BJ (cell line): Measurements from ENCODE around the gene GJA4. TPM values are rescaled to one million over a fixed set of nuclear protein-coding genes. Genes with fewer than 3 reads are reported as not detected.

ENCODE experiments used
- CTCF ChIA-PET: fragments of 350-600 bp; formaldehyde crosslinking; extraction: SDS; loops from one replicate; lab custom pipeline; 2021; ENCODE audit warnings: antibody characterized with exemption, inconsistent platforms; lab: Yijun Ruan, JAX
- POLR2A ChIA-PET: fragments of 300-600 bp; sonication (Branson Sonifier 250); formaldehyde crosslinking; extraction: SDS; loops from one replicate; lab custom pipeline; 2021; ENCODE audit warnings: antibody characterized with exemption; lab: Charles Lee
- DNase-seq: peaks from one replicate; pipeline ENCODE4 v3.0.0-alpha.2; 2011; ENCODE audit warnings: low read depth
- H3K27me3 ChIP-seq: 2 replicates; pipeline ENCODE4 v1.6.0; 2011; ENCODE audit warnings: low read length; ENCODE audit not compliant: control insufficient read depth, insufficient read depth
- H3K36me3 ChIP-seq: 2 replicates; pipeline ENCODE4 v1.5.1; 2011; ENCODE audit warnings: low read length; ENCODE audit not compliant: control insufficient read depth, insufficient read depth
- H3K4me3 ChIP-seq: 2 replicates; pipeline ENCODE4 v1.5.1; 2011; ENCODE audit warnings: low read depth, mild to moderate bottlenecking, control low read depth, low read length
- polyA plus RNA-seq: library from polyadenylated mRNA; depleted of rRNA; stranded (reverse); fragments of >200 nt; gene quantifications from 2 replicates; pipeline ENCODE4 v1.2.3, GENCODE V29; 2011
- TF ChIP-seq, protein P1 (sequence below): IDR thresholded peaks from 2 replicates; pipeline ENCODE4 v1.5.1; 2011; ENCODE audit warnings: low read depth, mild to moderate bottlenecking, control low read depth, inconsistent platforms, low read length, moderate library complexity; ENCODE audit not compliant: insufficient read depth

GJA4 gene
- polyA plus RNA-seq, 1 experiment = not detected

DNA sequence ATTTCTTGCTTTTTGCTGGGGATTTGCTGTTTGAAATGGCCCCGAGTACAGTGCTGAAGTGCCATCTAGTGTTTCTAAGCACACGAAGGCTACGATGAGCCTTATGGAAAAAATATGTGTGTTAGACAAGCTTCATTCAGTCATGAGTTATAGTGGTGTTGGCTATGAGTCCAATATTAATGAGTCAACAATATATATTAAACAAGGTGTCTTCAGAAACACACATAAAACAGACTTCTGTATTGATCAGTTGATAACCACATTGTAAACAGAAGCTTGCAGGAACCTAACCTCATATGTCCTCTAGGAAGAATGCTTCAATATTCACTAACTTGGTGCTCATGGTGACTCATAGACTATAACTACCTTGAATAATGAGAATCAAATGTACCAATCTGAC is 39.6 kb upstream of the GJA4 start:
- H3K4me3 ChIP-seq = no peak overlapping the region
- no peak for DNase-seq
- TF ChIP-seq, protein P1, sequence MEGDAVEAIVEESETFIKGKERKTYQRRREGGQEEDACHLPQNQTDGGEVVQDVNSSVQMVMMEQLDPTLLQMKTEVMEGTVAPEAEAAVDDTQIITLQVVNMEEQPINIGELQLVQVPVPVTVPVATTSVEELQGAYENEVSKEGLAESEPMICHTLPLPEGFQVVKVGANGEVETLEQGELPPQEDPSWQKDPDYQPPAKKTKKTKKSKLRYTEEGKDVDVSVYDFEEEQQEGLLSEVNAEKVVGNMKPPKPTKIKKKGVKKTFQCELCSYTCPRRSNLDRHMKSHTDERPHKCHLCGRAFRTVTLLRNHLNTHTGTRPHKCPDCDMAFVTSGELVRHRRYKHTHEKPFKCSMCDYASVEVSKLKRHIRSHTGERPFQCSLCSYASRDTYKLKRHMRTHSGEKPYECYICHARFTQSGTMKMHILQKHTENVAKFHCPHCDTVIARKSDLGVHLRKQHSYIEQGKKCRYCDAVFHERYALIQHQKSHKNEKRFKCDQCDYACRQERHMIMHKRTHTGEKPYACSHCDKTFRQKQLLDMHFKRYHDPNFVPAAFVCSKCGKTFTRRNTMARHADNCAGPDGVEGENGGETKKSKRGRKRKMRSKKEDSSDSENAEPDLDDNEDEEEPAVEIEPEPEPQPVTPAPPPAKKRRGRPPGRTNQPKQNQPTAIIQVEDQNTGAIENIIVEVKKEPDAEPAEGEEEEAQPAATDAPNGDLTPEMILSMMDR = no peak
- CTCF ChIA-PET = interaction anchor here (3.0 kb wide), 1 partner anchor 10 kb away, joined by 19 read pairs; no protein-coding TSS in a partner anchor
- POLR2A ChIA-PET = no interaction called here
- H3K36me3 ChIP-seq = no peaks in the 10 kb centered on the region
- no peaks in the 10 kb centered on the region for H3K27me3 ChIP-seq

DNA sequence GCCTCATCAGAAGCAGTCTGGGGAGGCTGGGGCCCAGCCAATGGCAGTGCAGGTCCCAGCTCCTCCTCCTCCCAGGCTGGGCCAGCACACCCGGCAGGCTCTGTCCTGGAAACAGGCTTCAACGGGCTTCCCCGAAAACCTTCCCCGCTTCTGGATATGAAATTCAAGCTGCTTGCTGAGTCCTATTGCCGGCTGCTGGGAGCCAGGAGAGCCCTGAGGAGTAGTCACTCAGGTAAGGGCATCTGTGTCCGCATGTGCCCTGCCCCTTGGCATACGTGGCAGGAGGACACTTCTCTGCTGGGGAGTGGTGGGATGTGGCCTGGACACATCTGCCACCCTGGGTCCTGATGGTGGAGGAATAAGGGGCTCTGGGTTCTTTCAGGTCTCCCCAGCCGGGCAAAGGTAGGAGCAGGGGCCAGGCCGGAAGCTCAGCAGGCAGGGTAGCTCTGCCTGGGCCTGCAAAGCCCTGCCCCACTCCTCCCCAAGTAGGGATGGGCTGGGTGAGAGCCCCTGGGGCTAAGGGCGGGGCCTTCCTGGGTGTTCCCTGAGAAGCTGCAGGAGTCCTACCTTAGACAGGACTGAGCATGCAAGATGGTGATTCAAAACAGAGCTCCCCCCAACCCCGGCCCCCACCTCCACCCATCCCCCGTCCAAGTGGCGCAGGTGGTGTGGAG is 37.7 kb upstream of the GJA4 start, which contains the start of gene GJB5:
Gene GJB5, plus strand, starts transcription at position 84 of the 674 bp plus-strand sequence. CDS start 2,284 bp downstream, outside the sequence.
- no peak for DNase-seq

DNA sequence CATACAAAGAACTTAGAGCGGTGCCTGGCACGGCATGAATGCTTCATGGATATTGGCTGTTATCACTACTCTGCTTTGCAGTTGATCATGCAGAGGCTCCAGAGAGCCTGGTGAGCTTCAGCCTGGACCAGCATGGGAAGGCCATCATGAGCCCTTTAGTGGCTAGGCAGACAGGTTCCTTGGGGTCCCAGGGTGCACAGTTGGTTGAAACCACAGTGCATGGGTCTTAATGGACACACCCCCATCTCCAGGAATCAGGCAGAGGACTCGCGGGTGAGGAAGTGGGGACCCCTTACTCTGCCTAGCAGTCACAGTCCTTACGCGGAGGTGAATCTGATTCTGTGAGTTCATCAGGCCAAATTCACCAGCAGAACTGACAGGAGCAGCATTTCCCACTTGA is 36.8 kb upstream of the GJA4 start:
- Histone ChIP-seq H3K4me3 (no peak overlapping the region), H3K36me3 (no peaks in the 10 kb centered on the region), H3K27me3 (no peaks in the 10 kb centered on the region; the same call in 1 of the 2 replicates)
- CTCF ChIA-PET = interaction anchor here (1.2 to 1.3 kb wide), 2 partner anchors 13 to 18 kb away, joined by 3 to 6 read pairs; no protein-coding TSS in a partner anchor
- no peak for DNase-seq
- POLR2A ChIA-PET = no interaction called here
- TF ChIP-seq, protein P1 = no peak

More for the DNA sequence above, 37.7 kb upstream of the GJA4 start, which contains the start of gene GJB5:
- H3K4me3 ChIP-seq = no peak within 1 kb of the TSS
- TF ChIP-seq, protein P1 = no peak
- H3K27me3 ChIP-seq = no peaks in the 10 kb centered on the region; the same call in 1 of the 2 replicates
- ChIA-PET POLR2A (no interaction called here), CTCF (interaction anchor here (1.3 kb wide), 1 partner anchor 13 kb away, joined by 6 read pairs; no protein-coding TSS in a partner anchor)
- H3K36me3 ChIP-seq = no peaks in the 10 kb centered on the region

DNA sequence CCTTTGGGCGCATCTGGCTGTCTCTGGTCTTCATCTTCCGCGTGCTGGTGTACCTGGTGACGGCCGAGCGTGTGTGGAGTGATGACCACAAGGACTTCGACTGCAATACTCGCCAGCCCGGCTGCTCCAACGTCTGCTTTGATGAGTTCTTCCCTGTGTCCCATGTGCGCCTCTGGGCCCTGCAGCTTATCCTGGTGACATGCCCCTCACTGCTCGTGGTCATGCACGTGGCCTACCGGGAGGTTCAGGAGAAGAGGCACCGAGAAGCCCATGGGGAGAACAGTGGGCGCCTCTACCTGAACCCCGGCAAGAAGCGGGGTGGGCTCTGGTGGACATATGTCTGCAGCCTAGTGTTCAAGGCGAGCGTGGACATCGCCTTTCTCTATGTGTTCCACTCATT is 35.4 kb upstream of the GJA4 start:
- ChIA-PET POLR2A (no interaction called here), CTCF (interaction anchor here (1.2 to 3.7 kb wide), 2 partner anchors 14 to 17 kb away, joined by 3 to 19 read pairs; no protein-coding TSS in a partner anchor)
- Histone ChIP-seq H3K27me3 (no peaks in the 10 kb centered on the region; the same call in 1 of the 2 replicates), H3K36me3 (no peaks in the 10 kb centered on the region), H3K4me3 (no peak overlapping the region)
- no peak for DNase-seq
- TF ChIP-seq, protein P1 = no peak

DNA sequence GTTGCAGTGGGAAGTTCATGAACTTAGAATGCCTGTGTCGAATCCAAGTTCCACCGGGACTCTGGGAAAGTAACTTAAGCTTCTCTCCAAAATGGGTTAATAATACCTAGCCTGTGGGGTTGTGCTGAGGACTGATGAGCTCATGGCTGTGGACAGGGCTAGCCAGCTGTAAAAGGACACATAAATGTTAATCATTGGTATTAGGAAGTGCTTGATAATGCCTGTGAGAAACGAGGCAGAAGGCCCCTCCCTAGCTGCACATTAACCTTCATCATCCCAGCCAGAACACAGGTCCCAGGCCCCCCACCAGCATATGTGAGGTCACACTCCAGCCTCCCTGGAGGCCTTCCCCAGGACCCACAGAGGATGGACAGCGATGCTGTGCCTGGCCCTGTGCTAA is 34.0 kb upstream of the GJA4 start:
- Histone ChIP-seq H3K27me3 (no peaks in the 10 kb centered on the region; the same call in 1 of the 2 replicates), H3K36me3 (no peaks in the 10 kb centered on the region), H3K4me3 (no peak overlapping the region)
- TF ChIP-seq, protein P1 = no peak
- ChIA-PET CTCF (interaction anchor here (1.5 to 3.7 kb wide), 2 partner anchors 15 to 94 kb away, joined by 3 to 19 read pairs; no protein-coding TSS in a partner anchor), POLR2A (no interaction called here)
- no peak for DNase-seq
